ENCODE data around the gene FHDC1.

Gene FHDC1

GRCh38 chr4:153001626-153002025 lies 65.5 kb downstream of the FHDC1 start:
- no peak for DNase-seq (ENCODE audit: low read depth in 2 of 3, low spot score in 2 of 3)

GRCh38 chr4:153002110-153002509 lies 66.0 kb downstream of the FHDC1 start:
- no peak for DNase-seq (ENCODE audit: low read depth in 2 of 3, low spot score in 2 of 3)

- DNase-seq (ENCODE audit: low read depth in 2 of 3, low spot score in 2 of 3): no peak
Observed at GRCh38 chr4:153004081-153004850, 68.1 kb downstream of the FHDC1 start.

GRCh38 chr4:153005899-153006381 lies 69.8 kb downstream of the FHDC1 start:
- DNase-seq (ENCODE audit: low read depth in 2 of 3, low spot score in 2 of 3): no peak

- DNase-seq (ENCODE audit: low read depth in 2 of 3, low spot score in 2 of 3): no peak
Observed at GRCh38 chr4:153008578-153009199, 72.6 kb downstream of the FHDC1 start.

- no peak for DNase-seq (ENCODE audit: low read depth in 2 of 3, low spot score in 2 of 3)
Observed at GRCh38 chr4:153010146-153010545, 74.0 kb downstream of the FHDC1 start.

- DNase-seq (ENCODE audit: low read depth in 2 of 3, low spot score in 2 of 3): no peak
Observed at GRCh38 chr4:153013202-153013977, 77.3 kb downstream of the FHDC1 start.

- no peak for DNase-seq (ENCODE audit: low read depth in 2 of 3, low spot score in 2 of 3)
Observed at GRCh38 chr4:153014460-153014859, 78.3 kb downstream of the FHDC1 start.

- DNase-seq (ENCODE audit: low read depth in 2 of 3, low spot score in 2 of 3): no peak
Observed at GRCh38 chr4:153016592-153016991, 80.5 kb downstream of the FHDC1 start.

- no peak for DNase-seq (ENCODE audit: low read depth in 2 of 3, low spot score in 2 of 3)
Observed at GRCh38 chr4:153018031-153018430, 81.9 kb downstream of the FHDC1 start.

GRCh38 chr4:153018684-153019083 lies 82.6 kb downstream of the FHDC1 start:
- no peak for DNase-seq (ENCODE audit: low read depth in 2 of 3, low spot score in 2 of 3)

- DNase-seq (ENCODE audit: low read depth in 2 of 3, low spot score in 2 of 3): no peak
Observed at GRCh38 chr4:153019906-153020305, 83.8 kb downstream of the FHDC1 start.

GRCh38 chr4:153020457-153020856 lies 84.3 kb downstream of the FHDC1 start:
- DNase-seq (ENCODE audit: low read depth in 2 of 3, low spot score in 2 of 3): no peak

GRCh38 chr4:153021276-153021675 lies 85.2 kb downstream of the FHDC1 start:
- no peak for DNase-seq (ENCODE audit: low read depth in 2 of 3, low spot score in 2 of 3)

GRCh38 chr4:153022241-153022715 lies 86.2 kb downstream of the FHDC1 start:
- DNase-seq (ENCODE audit: low read depth in 2 of 3, low spot score in 2 of 3): no peak

- no peak for DNase-seq (ENCODE audit: low read depth in 2 of 3, low spot score in 2 of 3)
Observed at GRCh38 chr4:153023139-153023538, 87.0 kb downstream of the FHDC1 start.

GRCh38 chr4:153023692-153024394 lies 87.7 kb downstream of the FHDC1 start:
- DNase-seq (ENCODE audit: low read depth in 2 of 3, low spot score in 2 of 3): no peak

- DNase-seq (ENCODE audit: low read depth in 2 of 3, low spot score in 2 of 3): no peak
Observed at GRCh38 chr4:153024466-153024865, 88.3 kb downstream of the FHDC1 start.

- DNase-seq (ENCODE audit: low read depth in 2 of 3, low spot score in 2 of 3): no peak
Observed at GRCh38 chr4:153025406-153025805, 89.3 kb downstream of the FHDC1 start.

- no peak for DNase-seq (ENCODE audit: low read depth in 2 of 3, low spot score in 2 of 3)
Observed at GRCh38 chr4:153026591-153027346, 90.6 kb downstream of the FHDC1 start.

All from activated CD8-positive, alpha-beta memory T cell treated with anti-CD3 and anti-CD28 coated beads for 48 hours (primary cell).